ENCODE data around the gene ITSN1. TPM values are rescaled to one million over a fixed set of nuclear protein-coding genes. Genes with fewer than 3 reads are reported as not detected.
A peak's percentile ranks its signal among the peaks of the same experiment; 100 is the strongest.

The ITSN1 gene
- total RNA-seq, 2 experiments from 2014 or later, result 2.2 to 2.6 TPM

GRCh38 chr21:33937146-33937545 lies 294.8 kb downstream of the ITSN1 start:
- intact Hi-C loops (cut with micrococcal nuclease), result loop anchor here (2.0 to 10.0 kb wide), 5 partner anchors 22 to 1008 kb away; partner anchors contain the start of gene ATP5PO
- peaks cover 78% of the 10 kb centered on the region for H3K4me1 Mint-ChIP-seq (ENCODE audit: low read depth)

GRCh38 chr21:33937931-33938339 lies 295.6 kb downstream of the ITSN1 start:
- peaks cover 74% of the 10 kb centered on the region for H3K4me1 Mint-ChIP-seq (ENCODE audit: low read depth)
- H3K4me3 Mint-ChIP-seq, result no peak overlapping the region
- peak; percentile 78 for DNase-seq
- peaks cover 1% of the 10 kb centered on the region for H3K36me3 Mint-ChIP-seq (ENCODE audit: low read depth)
- intact Hi-C loops (cut with micrococcal nuclease), result loop anchor here (1.0 to 10.0 kb wide), 7 partner anchors 9 to 1007 kb away; partner anchors contain the start of gene ATP5PO
- H3K9me3 Mint-ChIP-seq, result no peaks in the 10 kb centered on the region
- no peaks in the 10 kb centered on the region for H3K27me3 Mint-ChIP-seq (ENCODE audit: low read depth)
- peak overlapping the region; percentile 93 for H3K27ac Mint-ChIP-seq
- CTCF ChIA-PET, result interaction anchor here (0.8 to 2.4 kb wide), 4 partner anchors 9 to 424 kb away, joined by 3 to 12 read pairs (median 8); no protein-coding TSS in a partner anchor

More at GRCh38 chr21:33937146-33937545, 294.8 kb downstream of the ITSN1 start:
- no peaks in the 10 kb centered on the region for H3K9me3 Mint-ChIP-seq
- peak overlapping the region; percentile 93 for H3K27ac Mint-ChIP-seq
- DNase-seq, result no peak
- H3K4me3 Mint-ChIP-seq, result peak overlapping the region; percentile 34
- no peaks in the 10 kb centered on the region for H3K27me3 Mint-ChIP-seq (ENCODE audit: low read depth)
- CTCF ChIA-PET, result interaction anchor here (0.8 to 2.1 kb wide), 5 partner anchors 10 to 425 kb away, joined by 3 to 21 read pairs (median 5); no protein-coding TSS in a partner anchor
- H3K36me3 Mint-ChIP-seq (ENCODE audit: low read depth), result peaks cover 1% of the 10 kb centered on the region

GRCh38 chr21:33938381-33938780 lies 296.1 kb downstream of the ITSN1 start:
- Mint-ChIP-seq H3K9me3 (no peaks in the 10 kb centered on the region), H3K4me1 (ENCODE audit: low read depth) (peaks cover 73% of the 10 kb centered on the region), H3K4me3 (no peak overlapping the region), H3K27me3 (ENCODE audit: low read depth) (no peaks in the 10 kb centered on the region), H3K36me3 (ENCODE audit: low read depth) (peaks cover 1% of the 10 kb centered on the region), H3K27ac (peak overlapping the region; percentile 93)
- no peak for DNase-seq
- intact Hi-C loops (cut with micrococcal nuclease), result loop anchor here (1.0 to 10.0 kb wide), 5 partner anchors 9 to 1006 kb away; no protein-coding TSS in a partner anchor
- CTCF ChIA-PET, result interaction anchor here (1.5 to 2.4 kb wide), 3 partner anchors 11 to 191 kb away, joined by 4 to 12 read pairs (median 12); no protein-coding TSS in a partner anchor

GRCh38 chr21:33939226-33939625 lies 296.9 kb downstream of the ITSN1 start:
- DNase-seq, result no peak
- H3K27ac Mint-ChIP-seq, result peak overlapping the region; percentile 51
- peaks cover 72% of the 10 kb centered on the region for H3K4me1 Mint-ChIP-seq (ENCODE audit: low read depth)
- no peaks in the 10 kb centered on the region for H3K27me3 Mint-ChIP-seq (ENCODE audit: low read depth)
- CTCF ChIA-PET, result interaction anchor here (0.6 to 2.4 kb wide), 5 partner anchors 9 to 190 kb away, joined by 3 to 12 read pairs (median 6); no protein-coding TSS in a partner anchor
- H3K9me3 Mint-ChIP-seq, result peaks cover under 1% of the 10 kb centered on the region
- intact Hi-C loops (cut with micrococcal nuclease), result loop anchor here (5.0 to 10.0 kb wide), 3 partner anchors 93 to 1006 kb away; no protein-coding TSS in a partner anchor
- H3K4me3 Mint-ChIP-seq, result no peak overlapping the region
- H3K36me3 Mint-ChIP-seq (ENCODE audit: low read depth), result peaks cover 1% of the 10 kb centered on the region

- Mint-ChIP-seq H3K4me1 (ENCODE audit: low read depth) (peaks cover 75% of the 10 kb centered on the region), H3K27ac (peak overlapping the region; percentile 75), H3K4me3 (no peak overlapping the region), H3K27me3 (ENCODE audit: low read depth) (no peaks in the 10 kb centered on the region), H3K9me3 (peaks cover 10% of the 10 kb centered on the region), H3K36me3 (ENCODE audit: low read depth) (peaks cover 5% of the 10 kb centered on the region)
- DNase-seq, result no peak
- CTCF ChIA-PET, result interaction anchor here (0.5 to 2.4 kb wide), 4 partner anchors 13 to 244 kb away, joined by 3 to 12 read pairs (median 4); no protein-coding TSS in a partner anchor
- intact Hi-C loops (cut with micrococcal nuclease), result no loop called here
Observed at GRCh38 chr21:33940164-33940880, 298.0 kb downstream of the ITSN1 start.

GRCh38 chr21:33940881-33941245 lies 298.6 kb downstream of the ITSN1 start:
- no peaks in the 10 kb centered on the region for H3K27me3 Mint-ChIP-seq (ENCODE audit: low read depth)
- no peak for DNase-seq
- H3K4me1 Mint-ChIP-seq (ENCODE audit: low read depth), result peaks cover 72% of the 10 kb centered on the region
- no peak overlapping the region for H3K4me3 Mint-ChIP-seq
- H3K36me3 Mint-ChIP-seq (ENCODE audit: low read depth), result peaks cover 5% of the 10 kb centered on the region
- peaks cover 10% of the 10 kb centered on the region for H3K9me3 Mint-ChIP-seq
- intact Hi-C loops (cut with micrococcal nuclease), result no loop called here
- H3K27ac Mint-ChIP-seq, result peak overlapping the region; percentile 46
- CTCF ChIA-PET, result interaction anchor here (0.5 kb wide), 1 partner anchor 192 kb away, joined by 4 read pairs; no protein-coding TSS in a partner anchor

GRCh38 chr21:33942426-33942825 lies 300.1 kb downstream of the ITSN1 start:
- intact Hi-C loops (cut with micrococcal nuclease), result no loop called here
- Mint-ChIP-seq H3K9me3 (peaks cover 10% of the 10 kb centered on the region), H3K36me3 (ENCODE audit: low read depth) (peaks cover 5% of the 10 kb centered on the region), H3K27me3 (ENCODE audit: low read depth) (no peaks in the 10 kb centered on the region), H3K4me1 (ENCODE audit: low read depth) (peaks cover 72% of the 10 kb centered on the region), H3K4me3 (no peak overlapping the region), H3K27ac (no peak overlapping the region)
- CTCF ChIA-PET, result interaction anchor here (0.7 to 1.0 kb wide), 2 partner anchors 9 to 931 kb away, joined by 3 read pairs; no protein-coding TSS in a partner anchor
- no peak for DNase-seq

GRCh38 chr21:33943293-33943692 lies 301.0 kb downstream of the ITSN1 start:
- Mint-ChIP-seq H3K4me3 (no peak overlapping the region), H3K9me3 (peaks cover 10% of the 10 kb centered on the region), H3K4me1 (ENCODE audit: low read depth) (peaks cover 70% of the 10 kb centered on the region), H3K27ac (no peak overlapping the region), H3K36me3 (ENCODE audit: low read depth) (peaks cover 5% of the 10 kb centered on the region), H3K27me3 (ENCODE audit: low read depth) (peaks cover 2% of the 10 kb centered on the region)
- no peak for DNase-seq
- intact Hi-C loops (cut with micrococcal nuclease), result no loop called here
- CTCF ChIA-PET, result interaction anchor here (1.2 to 1.4 kb wide), 2 partner anchors 10 to 19 kb away, joined by 4 to 9 read pairs; no protein-coding TSS in a partner anchor

- Mint-ChIP-seq H3K9me3 (peaks cover 10% of the 10 kb centered on the region), H3K4me3 (no peak overlapping the region), H3K27ac (no peak overlapping the region), H3K27me3 (ENCODE audit: low read depth) (peaks cover 2% of the 10 kb centered on the region), H3K4me1 (ENCODE audit: low read depth) (peaks cover 70% of the 10 kb centered on the region), H3K36me3 (ENCODE audit: low read depth) (peaks cover 5% of the 10 kb centered on the region)
- DNase-seq, result no peak
- intact Hi-C loops (cut with micrococcal nuclease), result no loop called here
- CTCF ChIA-PET, result interaction anchor here (1.0 to 1.4 kb wide), 4 partner anchors 9 to 32 kb away, joined by 3 to 9 read pairs (median 4); no protein-coding TSS in a partner anchor
Observed at GRCh38 chr21:33944185-33944763, 302.0 kb downstream of the ITSN1 start.

- no peak overlapping the region for H3K4me3 Mint-ChIP-seq
- peaks cover 71% of the 10 kb centered on the region for H3K4me1 Mint-ChIP-seq (ENCODE audit: low read depth)
- intact Hi-C loops (cut with micrococcal nuclease), result no loop called here
- peaks cover 5% of the 10 kb centered on the region for H3K36me3 Mint-ChIP-seq (ENCODE audit: low read depth)
- CTCF ChIA-PET, result interaction anchor here (0.6 to 1.0 kb wide), 4 partner anchors 22 to 781 kb away, joined by 3 to 4 read pairs (median 3); no protein-coding TSS in a partner anchor
- DNase-seq, result no peak
- H3K9me3 Mint-ChIP-seq, result peaks cover 10% of the 10 kb centered on the region
- H3K27me3 Mint-ChIP-seq (ENCODE audit: low read depth), result peaks cover 2% of the 10 kb centered on the region
- peak overlapping the region; percentile 97 for H3K27ac Mint-ChIP-seq
Observed at GRCh38 chr21:33945652-33946270, 303.5 kb downstream of the ITSN1 start.

GRCh38 chr21:33947451-33948095 lies 305.3 kb downstream of the ITSN1 start:
- H3K9me3 Mint-ChIP-seq, result peaks cover 10% of the 10 kb centered on the region
- intact Hi-C loops (cut with micrococcal nuclease), result loop anchor here (1.0 kb wide), 5 partner anchors 9 to 182 kb away; no protein-coding TSS in a partner anchor
- H3K4me3 Mint-ChIP-seq, result peak overlapping the region; percentile 65
- peaks cover 5% of the 10 kb centered on the region for H3K36me3 Mint-ChIP-seq (ENCODE audit: low read depth)
- peak; percentile 92 for DNase-seq
- CTCF ChIA-PET, result interaction anchor here (0.7 to 2.4 kb wide), 10 partner anchors 8 to 400 kb away, joined by 3 to 13 read pairs (median 4); no protein-coding TSS in a partner anchor
- peaks cover 77% of the 10 kb centered on the region for H3K4me1 Mint-ChIP-seq (ENCODE audit: low read depth)
- peaks cover 2% of the 10 kb centered on the region for H3K27me3 Mint-ChIP-seq (ENCODE audit: low read depth)
- peak overlapping the region; percentile 97 for H3K27ac Mint-ChIP-seq

Measured in activated naive CD4-positive, alpha-beta T cell treated with anti-CD3 and anti-CD28 coated beads for 36 hours (primary cell).